BLaER1 (cell line): ENCODE data around the gene PLCH1.

Experiments
- H3K27ac ChIP-seq: shearing (Covaris generic); formaldehyde crosslinking; 2 replicates; pipeline ENCODE4 v1.8.1; 2022
- H3K27me3 ChIP-seq: shearing (Covaris generic); formaldehyde crosslinking; 2 replicates; pipeline ENCODE4 v1.8.1; 2022
- H3K36me3 ChIP-seq: shearing (Covaris generic); formaldehyde crosslinking; 2 replicates; pipeline ENCODE4 v1.8.1; 2022
- H3K4me1 ChIP-seq: shearing (Covaris generic); formaldehyde crosslinking; 2 replicates; pipeline ENCODE4 v1.8.1; 2022
- H3K4me2 ChIP-seq: shearing (Covaris generic); formaldehyde crosslinking; 2 replicates; pipeline ENCODE4 v1.8.1; 2022
- H3K4me3 ChIP-seq: shearing (Covaris generic); formaldehyde crosslinking; 2 replicates; pipeline ENCODE4 v1.8.1; 2022
- H3K9ac ChIP-seq: shearing (Covaris generic); formaldehyde crosslinking; 2 replicates; pipeline ENCODE4 v1.8.1; 2022
- H3K9me3 ChIP-seq: shearing (Covaris generic); formaldehyde crosslinking; 2 replicates; pipeline ENCODE4 v1.8.1; 2022
- H4K20me1 ChIP-seq: shearing (Covaris generic); formaldehyde crosslinking; 2 replicates; pipeline ENCODE4 v1.8.1; 2022
- Cebpa-rat ChIP-seq: shearing (Covaris generic); IDR thresholded peaks from 2 replicates; pipeline ENCODE4 v1.8.1; 2022

PLCH1 gene

GRCh38 chr3:155431856-155432570 lies 312.9 kb downstream of the PLCH1 start:
- Histone ChIP-seq H3K36me3 (no peaks in the 10 kb centered on the region), H3K4me1 (no peaks in the 10 kb centered on the region), H3K4me2 (no peak overlapping the region), H3K4me3 (no peak overlapping the region), H3K9ac (no peak overlapping the region), H3K27ac (no peak overlapping the region), H3K9me3 (peaks cover 24% of the 10 kb centered on the region), H4K20me1 (no peaks in the 10 kb centered on the region), H3K27me3 (no peaks in the 10 kb centered on the region)
- TF ChIP-seq Cebpa-rat = no peak

GRCh38 chr3:155428563-155428962 lies 316.3 kb downstream of the PLCH1 start:
- no peak overlapping the region for H3K4me3 ChIP-seq
- no peak overlapping the region for H3K4me2 ChIP-seq
- no peak for TF ChIP-seq Cebpa-rat
- H4K20me1 ChIP-seq = no peaks in the 10 kb centered on the region
- no peak overlapping the region for H3K27ac ChIP-seq
- peaks cover 6% of the 10 kb centered on the region for H3K4me1 ChIP-seq
- no peak overlapping the region for H3K9ac ChIP-seq
- no peaks in the 10 kb centered on the region for H3K36me3 ChIP-seq
- peaks cover 44% of the 10 kb centered on the region for H3K9me3 ChIP-seq
- no peaks in the 10 kb centered on the region for H3K27me3 ChIP-seq

GRCh38 chr3:155426524-155427230 lies 318.2 kb downstream of the PLCH1 start:
- Histone ChIP-seq H3K27me3 (no peaks in the 10 kb centered on the region), H3K4me2 (no peak overlapping the region), H3K27ac (no peak overlapping the region), H3K9me3 (peaks cover 44% of the 10 kb centered on the region), H3K4me3 (no peak overlapping the region), H4K20me1 (no peaks in the 10 kb centered on the region), H3K9ac (no peak overlapping the region), H3K4me1 (peaks cover 7% of the 10 kb centered on the region), H3K36me3 (no peaks in the 10 kb centered on the region)
- TF ChIP-seq Cebpa-rat = no peak

- TF ChIP-seq Cebpa-rat = no peak
Measured at GRCh38 chr3:155425396-155425795, 319.5 kb downstream of the PLCH1 start.

GRCh38 chr3:155424323-155424710 lies 320.6 kb downstream of the PLCH1 start:
- Histone ChIP-seq H3K36me3 (no peaks in the 10 kb centered on the region), H3K4me1 (peaks cover 7% of the 10 kb centered on the region), H3K9me3 (peaks cover 45% of the 10 kb centered on the region), H4K20me1 (no peaks in the 10 kb centered on the region), H3K9ac (no peak overlapping the region), H3K27me3 (no peaks in the 10 kb centered on the region), H3K4me3 (no peak overlapping the region), H3K27ac (no peak overlapping the region), H3K4me2 (no peak overlapping the region; the same call in 1 of the 2 replicates)
- no peak for TF ChIP-seq Cebpa-rat

More at GRCh38 chr3:155425396-155425795, 319.5 kb downstream of the PLCH1 start:
- Histone ChIP-seq H3K4me3 (no peak overlapping the region), H3K9ac (no peak overlapping the region), H3K4me1 (peaks cover 7% of the 10 kb centered on the region), H3K9me3 (peaks cover 44% of the 10 kb centered on the region), H3K27me3 (no peaks in the 10 kb centered on the region), H3K4me2 (no peak overlapping the region), H4K20me1 (no peaks in the 10 kb centered on the region), H3K36me3 (no peaks in the 10 kb centered on the region), H3K27ac (no peak overlapping the region)

GRCh38 chr3:155423526-155424322 lies 321.1 kb downstream of the PLCH1 start:
- Histone ChIP-seq H3K36me3 (no peaks in the 10 kb centered on the region), H3K4me2 (no peak overlapping the region; the same call in 1 of the 2 replicates), H3K9ac (no peak overlapping the region), H3K27ac (no peak overlapping the region), H3K9me3 (peaks cover 39% of the 10 kb centered on the region), H3K27me3 (no peaks in the 10 kb centered on the region), H3K4me1 (peaks cover 7% of the 10 kb centered on the region), H3K4me3 (no peak overlapping the region), H4K20me1 (no peaks in the 10 kb centered on the region)
- no peak for TF ChIP-seq Cebpa-rat

- Histone ChIP-seq H3K4me2 (no peak overlapping the region), H3K4me1 (peaks cover 7% of the 10 kb centered on the region), H3K36me3 (no peaks in the 10 kb centered on the region), H3K4me3 (no peak overlapping the region), H3K9ac (no peak overlapping the region), H3K27me3 (no peaks in the 10 kb centered on the region), H3K27ac (no peak overlapping the region), H3K9me3 (peaks cover 19% of the 10 kb centered on the region), H4K20me1 (no peaks in the 10 kb centered on the region)
- TF ChIP-seq Cebpa-rat = no peak
Measured at GRCh38 chr3:155420881-155421486, 323.9 kb downstream of the PLCH1 start.

GRCh38 chr3:155420406-155420805 lies 324.5 kb downstream of the PLCH1 start:
- H3K9ac ChIP-seq = no peak overlapping the region
- H3K27me3 ChIP-seq = no peaks in the 10 kb centered on the region
- H4K20me1 ChIP-seq = no peaks in the 10 kb centered on the region
- H3K27ac ChIP-seq = no peak overlapping the region
- no peak overlapping the region for H3K4me2 ChIP-seq
- H3K9me3 ChIP-seq = peaks cover 13% of the 10 kb centered on the region
- H3K4me1 ChIP-seq = peaks cover 7% of the 10 kb centered on the region
- no peak for TF ChIP-seq Cebpa-rat
- H3K4me3 ChIP-seq = no peak overlapping the region
- no peaks in the 10 kb centered on the region for H3K36me3 ChIP-seq

- Histone ChIP-seq H3K9me3 (peaks cover 9% of the 10 kb centered on the region), H3K4me3 (no peak overlapping the region), H3K4me1 (peaks cover 13% of the 10 kb centered on the region), H3K27me3 (no peaks in the 10 kb centered on the region), H4K20me1 (no peaks in the 10 kb centered on the region), H3K27ac (no peak overlapping the region), H3K4me2 (no peak overlapping the region), H3K36me3 (no peaks in the 10 kb centered on the region), H3K9ac (no peak overlapping the region)
- TF ChIP-seq Cebpa-rat = no peak
Measured at GRCh38 chr3:155418407-155418806, 326.5 kb downstream of the PLCH1 start.
